GM18507 (cell line): ENCODE measurements around the gene SMIM41.
A peak's percentile ranks its signal among the peaks of the same experiment; 100 is the strongest.

Experiments used
- DNase-seq: peaks from one replicate; pipeline ENCODE4 v3.0.0; 2011; ENCODE audit warnings: low read depth; ENCODE audit not compliant: insufficient read length; ENCODE audit errors: extremely low spot score
- FAIRE-seq: peaks from 2 replicates; lab custom pipeline; 2011; peaks lifted over from hg19 to GRCh38; lab: Jason Lieb, UNC

Gene SMIM41

GRCh38 chr12:52141875-52142274, 62.4 kb downstream of the SMIM41 start:
- FAIRE-seq (no peak), DNase-seq (no peak)

DNA sequence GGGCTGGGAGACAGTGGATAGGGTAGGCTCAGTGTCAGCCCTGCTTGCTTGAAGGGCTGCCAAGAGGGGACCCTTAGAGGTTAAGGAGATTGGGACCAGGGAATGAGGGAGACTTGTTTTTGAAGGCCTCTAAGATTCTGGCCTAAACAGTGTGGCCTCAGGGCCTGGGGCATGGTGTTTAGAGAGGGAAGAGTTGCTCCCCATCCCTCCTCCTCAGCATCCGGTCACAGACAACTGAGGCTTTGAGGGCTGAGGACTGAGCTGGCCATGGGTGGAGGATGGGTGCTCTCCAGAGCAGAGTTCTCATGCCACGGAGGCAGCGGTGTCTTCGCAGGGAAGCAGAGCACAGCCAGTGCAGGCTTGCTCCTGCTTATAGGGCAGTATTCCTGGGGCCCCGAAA, 62.9 kb downstream of the SMIM41 start:
- FAIRE-seq, result no peak
- no peak for DNase-seq

GRCh38 chr12:52144512-52145227, 65.2 kb downstream of the SMIM41 start:
- DNase-seq (no peak), FAIRE-seq (no peak)

GRCh38 chr12:52145228-52146088, 66.0 kb downstream of the SMIM41 start:
- DNase-seq (no peak), FAIRE-seq (no peak)

- DNase-seq (no peak), FAIRE-seq (no peak)
Measured at GRCh38 chr12:52146089-52146821, 66.8 kb downstream of the SMIM41 start.

DNA sequence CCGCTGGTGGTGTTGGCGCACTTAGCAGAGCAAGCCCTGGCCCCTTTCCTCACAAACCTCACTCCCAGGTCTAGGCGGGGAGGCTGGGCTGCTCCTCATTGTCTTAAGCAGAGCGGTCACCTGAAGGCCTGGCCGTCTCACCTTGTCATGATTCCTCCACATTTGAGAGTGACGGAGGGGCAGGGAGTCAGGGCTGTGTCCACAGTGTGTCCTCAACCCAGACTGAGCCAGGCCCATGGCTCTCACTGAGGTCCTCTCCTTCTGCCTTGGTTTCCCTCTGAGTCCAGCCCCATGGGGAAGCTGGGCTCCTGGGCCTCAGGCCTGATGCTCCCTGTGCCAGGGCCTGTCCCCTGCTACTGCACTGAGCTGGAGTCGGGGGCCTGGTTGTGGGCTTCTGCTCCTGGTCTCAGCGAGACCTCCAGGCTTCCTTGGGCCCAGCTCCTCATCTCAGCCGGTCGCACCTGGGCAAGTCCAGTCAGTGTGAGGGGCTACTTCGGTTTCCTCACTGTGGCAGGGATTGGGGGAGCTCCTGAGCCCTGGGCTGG, 67.4 kb downstream of the SMIM41 start:
- no peak for FAIRE-seq
- DNase-seq, result no peak

DNA sequence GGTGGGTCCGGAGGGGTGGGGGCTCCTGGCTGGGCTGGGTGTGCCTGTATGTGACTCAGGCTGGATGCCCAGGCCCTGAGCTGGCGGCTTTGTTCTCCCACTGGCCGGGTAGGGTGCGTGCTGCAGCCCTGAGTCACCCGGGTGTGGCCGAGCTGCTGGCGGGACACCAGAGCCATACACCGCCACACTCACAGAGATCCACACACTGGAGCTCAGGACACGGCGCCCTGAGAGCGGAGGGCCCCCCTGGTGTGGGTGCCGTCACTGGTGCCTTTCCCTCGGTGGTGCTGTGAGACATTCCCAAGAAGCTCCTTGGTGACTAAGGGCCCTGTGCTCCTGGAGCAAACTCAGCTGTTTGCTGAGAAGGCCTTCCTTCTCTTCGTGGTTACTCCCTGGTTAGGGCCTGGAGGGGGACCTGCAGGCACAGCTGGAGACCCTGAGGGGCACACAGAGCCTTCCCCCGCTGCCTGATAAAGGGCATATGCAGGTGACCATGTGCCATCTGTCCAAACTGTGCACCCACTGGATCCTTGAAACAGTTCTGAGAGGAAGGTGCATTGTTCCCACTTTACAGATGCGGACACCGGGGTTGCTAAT, 68.0 kb downstream of the SMIM41 start:
- no peak for DNase-seq
- FAIRE-seq, result no peak

GRCh38 chr12:52147964-52148463, 68.5 kb downstream of the SMIM41 start:
- DNase-seq (no peak), FAIRE-seq (no peak)

GRCh38 chr12:52148464-52149181, 69.1 kb downstream of the SMIM41 start:
- no peak for FAIRE-seq

GRCh38 chr12:52149182-52149641, 69.7 kb downstream of the SMIM41 start:
- no peak for FAIRE-seq

More at GRCh38 chr12:52148464-52149181, 69.1 kb downstream of the SMIM41 start:
- no peak for DNase-seq

DNA sequence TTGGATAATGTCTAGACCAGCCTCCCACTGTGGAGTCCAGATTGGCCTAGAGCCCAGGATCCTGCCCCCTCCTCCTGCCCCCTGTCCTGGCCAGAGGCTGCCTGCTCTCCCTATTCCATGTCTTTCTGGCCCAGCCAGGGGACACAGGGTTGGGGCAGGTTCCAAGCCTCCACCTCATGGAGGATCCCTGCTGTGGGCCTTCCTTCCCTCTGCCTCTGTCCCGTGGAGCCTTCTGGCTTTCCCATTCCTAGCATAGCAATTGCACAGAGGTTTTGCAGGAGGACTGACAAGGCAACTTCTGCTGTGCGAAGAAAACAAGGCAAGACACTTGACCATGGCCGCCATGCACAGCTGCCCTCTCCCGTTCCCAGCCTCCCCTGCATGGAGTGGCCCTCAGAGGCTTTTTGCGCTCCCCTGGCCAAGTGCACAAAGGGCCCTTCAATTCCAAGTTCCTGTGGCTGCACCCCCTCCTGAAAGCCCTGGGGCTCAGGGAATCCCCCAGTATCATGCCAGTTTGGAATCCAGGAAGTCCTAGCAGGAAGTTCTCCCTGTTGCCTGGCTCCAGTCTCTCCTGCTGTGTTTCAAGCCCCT, 70.2 kb downstream of the SMIM41 start:
- FAIRE-seq, result no peak
- no peak for DNase-seq

More at GRCh38 chr12:52149182-52149641, 69.7 kb downstream of the SMIM41 start:
- no peak for DNase-seq

DNA sequence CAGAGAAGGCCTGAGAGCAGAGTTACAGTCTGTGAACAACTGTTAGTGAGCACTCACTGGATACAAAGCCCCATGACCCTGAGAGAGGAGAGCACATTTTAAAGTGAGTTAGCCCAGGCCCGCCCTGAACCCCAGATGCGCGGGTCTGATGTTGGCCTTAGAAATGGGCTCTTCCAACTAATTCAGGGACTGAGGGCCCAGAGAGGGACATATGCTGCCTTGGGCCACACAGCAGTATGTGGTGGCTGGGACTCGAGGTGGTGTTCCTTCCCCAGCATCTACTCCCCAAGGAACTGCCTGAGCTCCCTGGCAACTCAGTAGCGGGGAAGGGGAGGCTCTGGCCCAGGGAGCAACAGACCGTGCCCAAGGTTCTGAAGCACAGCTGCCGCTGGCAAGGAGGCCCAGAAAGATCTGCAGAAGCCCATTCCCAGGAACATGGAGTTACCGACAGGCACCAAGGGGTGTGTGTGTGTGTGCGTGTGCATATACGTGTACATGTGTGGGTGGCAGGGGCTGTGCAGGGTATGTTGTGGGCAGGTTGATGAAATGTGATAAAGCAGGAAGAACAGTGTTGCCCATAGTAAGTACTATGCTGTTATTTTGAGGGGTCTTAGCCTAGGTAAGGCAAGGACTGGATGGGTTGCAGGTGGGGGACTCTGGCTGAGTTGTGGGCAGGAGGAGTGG, 71.8 kb downstream of the SMIM41 start:
- FAIRE-seq, result no peak
- no peak for DNase-seq

GRCh38 chr12:52151837-52152783, 72.6 kb downstream of the SMIM41 start:
- no peak for FAIRE-seq
- DNase-seq, result peak; percentile 58

DNA sequence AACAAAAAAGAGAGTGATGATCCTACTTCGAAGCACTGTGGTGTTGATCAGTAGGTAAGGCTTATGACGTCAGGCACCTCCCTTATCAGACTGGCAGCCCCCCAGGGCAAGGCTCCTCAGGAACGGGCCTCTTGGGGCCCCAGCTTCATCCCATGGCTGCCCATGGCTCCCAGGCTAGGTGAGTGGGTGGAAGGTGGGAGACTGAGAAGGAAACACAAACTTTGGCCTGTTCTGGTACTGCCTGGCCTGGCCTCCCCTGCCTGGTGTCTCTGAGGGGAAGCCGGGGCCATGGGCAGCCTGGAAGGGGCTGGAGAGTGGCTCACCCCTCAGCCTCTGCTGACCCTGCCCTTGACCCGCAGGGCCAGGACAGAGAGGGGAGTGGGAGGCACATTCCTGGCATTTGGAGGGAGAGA, 73.4 kb downstream of the SMIM41 start:
- DNase-seq (no peak), FAIRE-seq (no peak)

GRCh38 chr12:52155048-52155868, 75.8 kb downstream of the SMIM41 start:
- no peak for FAIRE-seq
- no peak for DNase-seq

GRCh38 chr12:52156311-52156710, 76.8 kb downstream of the SMIM41 start:
- DNase-seq, result no peak
- no peak for FAIRE-seq
